ENCODE results near the gene RUFY3. TPM values are rescaled to one million over a fixed set of nuclear protein-coding genes. Genes with fewer than 3 reads are reported as not detected.

Gene RUFY3
- total and polyA plus RNA-seq, 9 of the 15 experiments (the other 6 are each of a cell fraction or from before 2014, with no cell fraction given) = 4.2 to 31.1 (median 21.5) TPM

DNA sequence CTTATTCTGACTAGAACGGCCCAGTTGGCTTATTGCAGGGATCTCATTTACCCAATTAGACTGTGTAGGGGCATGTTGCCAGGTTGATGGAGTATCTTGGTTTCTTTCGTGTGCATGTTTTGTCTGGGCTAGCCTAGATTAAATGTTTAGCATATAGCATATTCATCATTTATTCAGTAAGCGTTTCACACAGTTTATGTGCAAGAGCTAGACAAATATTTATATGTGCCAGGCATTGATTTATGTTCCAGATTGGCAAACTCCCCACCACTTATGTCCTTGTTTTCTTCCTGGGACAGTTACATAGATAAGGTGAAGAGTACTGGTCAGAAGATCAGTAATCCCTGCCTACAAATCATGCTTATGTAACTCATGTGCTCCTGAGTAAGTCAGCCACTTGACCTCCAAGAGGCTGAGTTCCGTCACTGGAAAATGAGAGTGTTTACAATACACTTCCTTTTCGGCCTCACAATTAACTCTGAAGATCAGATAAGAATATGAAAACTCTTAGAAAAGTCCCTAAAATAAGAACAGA, 57.2 kb downstream of the RUFY3 start (continued):
- TF ChIP-seq, protein P1, sequence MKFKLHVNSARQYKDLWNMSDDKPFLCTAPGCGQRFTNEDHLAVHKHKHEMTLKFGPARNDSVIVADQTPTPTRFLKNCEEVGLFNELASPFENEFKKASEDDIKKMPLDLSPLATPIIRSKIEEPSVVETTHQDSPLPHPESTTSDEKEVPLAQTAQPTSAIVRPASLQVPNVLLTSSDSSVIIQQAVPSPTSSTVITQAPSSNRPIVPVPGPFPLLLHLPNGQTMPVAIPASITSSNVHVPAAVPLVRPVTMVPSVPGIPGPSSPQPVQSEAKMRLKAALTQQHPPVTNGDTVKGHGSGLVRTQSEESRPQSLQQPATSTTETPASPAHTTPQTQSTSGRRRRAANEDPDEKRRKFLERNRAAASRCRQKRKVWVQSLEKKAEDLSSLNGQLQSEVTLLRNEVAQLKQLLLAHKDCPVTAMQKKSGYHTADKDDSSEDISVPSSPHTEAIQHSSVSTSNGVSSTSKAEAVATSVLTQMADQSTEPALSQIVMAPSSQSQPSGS (CRISPR knock-in tag; IDR thresholded peaks at IDR 0.05) = no peak
- TF ChIP-seq U2AF1 (optimal IDR thresholded peaks at IDR 0.05; ENCODE audit: low read depth, low read length) (no peak), KAT7 (CRISPR knock-in tag; IDR thresholded peaks at IDR 0.05; ENCODE audit: borderline replicate concordance) (no peak), ZNF830 (CRISPR knock-in tag; IDR thresholded peaks at IDR 0.05) (no peak), TFAM (CRISPR knock-in tag; conservative IDR thresholded peaks at IDR 0.05) (no peak), ZNF347 (CRISPR knock-in tag; IDR thresholded peaks at IDR 0.05; ENCODE audit: low read depth) (no peak), TCF3 (CRISPR knock-in tag; IDR thresholded peaks at IDR 0.05) (no peak), ETS2 (tag; IDR thresholded peaks at IDR 0.05; ENCODE audit: borderline replicate concordance, poor library complexity, severe bottlenecking) (no peak), SRF (CRISPR knock-in tag; IDR thresholded peaks at IDR 0.05) (no peak), HMG20B (CRISPR knock-in tag; IDR thresholded peaks at IDR 0.05) (no peak), ZZZ3 (IDR thresholded peaks at IDR 0.05) (no peak), KLF16 (IDR thresholded peaks at IDR 0.05) (no peak), POLR3A (IDR thresholded peaks at IDR 0.05; ENCODE audit: borderline replicate concordance, extremely low read depth, insufficient read depth, insufficient read length) (no peak), ZNF140 (CRISPR knock-in tag; IDR thresholded peaks at IDR 0.05) (no peak), MYNN (IDR thresholded peaks at IDR 0.05) (no peak), MYNN (CRISPR knock-in tag; IDR thresholded peaks at IDR 0.05) (no peak), SP1 (CRISPR knock-in tag; IDR thresholded peaks at IDR 0.05) (no peak), TSC22D4 (tag; IDR thresholded peaks at IDR 0.05) (no peak), SMAD2 (IDR thresholded peaks at IDR 0.05; ENCODE audit: low read depth, low read length) (no peak), EWSR1 (IDR thresholded peaks at IDR 0.05; ENCODE audit: borderline replicate concordance, low read depth, partially characterized antibody) (no peak), SPI1 (IDR thresholded peaks at IDR 0.05; ENCODE audit: borderline replicate concordance, low read depth, low read length) (no peak), ZFX (CRISPR knock-in tag; IDR thresholded peaks at IDR 0.05) (no peak), TAF15 (IDR thresholded peaks at IDR 0.05; ENCODE audit: low read depth, low read length) (no peak)
- TF ChIP-seq, protein P2, sequence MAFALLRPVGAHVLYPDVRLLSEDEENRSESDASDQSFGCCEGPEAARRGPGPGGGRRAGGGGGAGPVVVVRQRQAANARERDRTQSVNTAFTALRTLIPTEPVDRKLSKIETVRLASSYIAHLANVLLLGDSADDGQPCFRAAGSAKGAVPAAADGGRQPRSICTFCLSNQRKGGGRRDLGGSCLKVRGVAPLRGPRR (CRISPR knock-in tag; IDR thresholded peaks at IDR 0.05) = no peak
- TF ChIP-seq, protein P3, sequence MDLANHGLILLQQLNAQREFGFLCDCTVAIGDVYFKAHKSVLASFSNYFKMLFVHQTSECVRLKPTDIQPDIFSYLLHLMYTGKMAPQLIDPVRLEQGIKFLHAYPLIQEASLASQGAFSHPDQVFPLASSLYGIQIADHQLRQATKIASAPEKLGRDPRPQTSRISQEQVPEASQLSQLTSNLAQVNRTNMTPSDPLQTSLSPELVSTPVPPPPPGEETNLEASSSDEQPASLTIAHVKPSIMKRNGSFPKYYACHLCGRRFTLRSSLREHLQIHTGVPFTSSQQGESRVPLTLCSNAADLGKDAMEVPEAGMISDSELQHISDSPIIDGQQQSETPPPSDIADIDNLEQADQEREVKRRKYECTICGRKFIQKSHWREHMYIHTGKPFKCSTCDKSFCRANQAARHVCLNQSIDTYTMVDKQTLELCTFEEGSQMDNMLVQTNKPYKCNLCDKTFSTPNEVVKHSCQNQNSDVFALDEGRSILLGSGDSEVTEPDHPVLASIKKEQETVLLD (IDR thresholded peaks at IDR 0.05) = no peak
- TF ChIP-seq, protein P4, sequence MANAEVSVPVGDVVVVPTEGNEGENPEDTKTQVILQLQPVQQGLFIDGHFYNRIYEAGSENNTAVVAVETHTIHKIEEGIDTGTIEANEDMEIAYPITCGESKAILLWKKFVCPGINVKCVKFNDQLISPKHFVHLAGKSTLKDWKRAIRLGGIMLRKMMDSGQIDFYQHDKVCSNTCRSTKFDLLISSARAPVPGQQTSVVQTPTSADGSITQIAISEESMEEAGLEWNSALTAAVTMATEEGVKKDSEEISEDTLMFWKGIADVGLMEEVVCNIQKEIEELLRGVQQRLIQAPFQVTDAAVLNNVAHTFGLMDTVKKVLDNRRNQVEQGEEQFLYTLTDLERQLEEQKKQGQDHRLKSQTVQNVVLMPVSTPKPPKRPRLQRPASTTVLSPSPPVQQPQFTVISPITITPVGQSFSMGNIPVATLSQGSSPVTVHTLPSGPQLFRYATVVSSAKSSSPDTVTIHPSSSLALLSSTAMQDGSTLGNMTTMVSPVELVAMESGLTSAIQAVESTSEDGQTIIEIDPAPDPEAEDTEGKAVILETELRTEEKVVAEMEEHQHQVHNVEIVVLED (CRISPR knock-in tag; IDR thresholded peaks at IDR 0.05) = no peak

All from K562 (cell line).